Measurements from ENCODE around the gene ATAT1. TPM values are rescaled to one million over a fixed set of nuclear protein-coding genes. Genes with fewer than 3 reads are reported as not detected.
A peak's percentile ranks its signal among the peaks of the same experiment; 100 is the strongest.
"Not testable (repeated sequence)": the region's sequence is repeated elsewhere in the genome, so short reads cannot be mapped to it uniquely, and the experiment has no call there.

ATAT1 gene
- total RNA-seq, 1 experiment from 2014 or later, result 19.3 TPM

DNA sequence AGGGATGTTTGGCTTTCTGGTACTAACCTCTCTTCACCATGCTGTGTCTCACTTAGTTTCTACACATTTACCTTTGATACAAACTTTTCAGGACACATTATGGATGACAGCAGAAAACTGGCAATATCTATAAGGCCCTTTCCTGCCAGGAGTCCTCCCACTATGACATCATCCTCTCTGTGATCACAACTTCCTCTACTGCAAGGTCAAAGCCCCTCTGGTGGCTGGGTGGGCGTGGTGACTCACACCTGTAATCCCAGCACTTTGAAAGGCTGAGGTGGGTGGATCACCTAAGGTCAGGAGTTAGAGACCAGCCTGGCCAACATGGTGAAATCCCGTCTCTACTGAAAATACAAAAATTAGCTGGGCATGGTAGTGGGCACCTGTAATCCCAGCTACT is 39.6 kb downstream of the ATAT1 start:
- H3K27ac Mint-ChIP-seq; DNase-seq (ENCODE audit: low spot score); H3K9me3 Mint-ChIP-seq; H3K4me1 Mint-ChIP-seq; H3K27me3 Mint-ChIP-seq (ENCODE audit: low read depth); H3K4me3 Mint-ChIP-seq; ATAC-seq; POLR2A ChIA-PET: not testable (repeated sequence)
- CTCF ChIA-PET, result interaction anchor here (1.2 to 2.1 kb wide), 2 partner anchors 13 to 65 kb away, joined by 3 to 8 read pairs; no protein-coding TSS in a partner anchor
- H3K36me3 Mint-ChIP-seq, result peaks cover 60% of the 10 kb centered on the region
- TF ChIP-seq GABPB1 (CRISPR knock-in tag; IDR thresholded peaks at IDR 0.05), result peak; percentile 70; the same call in 1 of the 2 replicates

DNA sequence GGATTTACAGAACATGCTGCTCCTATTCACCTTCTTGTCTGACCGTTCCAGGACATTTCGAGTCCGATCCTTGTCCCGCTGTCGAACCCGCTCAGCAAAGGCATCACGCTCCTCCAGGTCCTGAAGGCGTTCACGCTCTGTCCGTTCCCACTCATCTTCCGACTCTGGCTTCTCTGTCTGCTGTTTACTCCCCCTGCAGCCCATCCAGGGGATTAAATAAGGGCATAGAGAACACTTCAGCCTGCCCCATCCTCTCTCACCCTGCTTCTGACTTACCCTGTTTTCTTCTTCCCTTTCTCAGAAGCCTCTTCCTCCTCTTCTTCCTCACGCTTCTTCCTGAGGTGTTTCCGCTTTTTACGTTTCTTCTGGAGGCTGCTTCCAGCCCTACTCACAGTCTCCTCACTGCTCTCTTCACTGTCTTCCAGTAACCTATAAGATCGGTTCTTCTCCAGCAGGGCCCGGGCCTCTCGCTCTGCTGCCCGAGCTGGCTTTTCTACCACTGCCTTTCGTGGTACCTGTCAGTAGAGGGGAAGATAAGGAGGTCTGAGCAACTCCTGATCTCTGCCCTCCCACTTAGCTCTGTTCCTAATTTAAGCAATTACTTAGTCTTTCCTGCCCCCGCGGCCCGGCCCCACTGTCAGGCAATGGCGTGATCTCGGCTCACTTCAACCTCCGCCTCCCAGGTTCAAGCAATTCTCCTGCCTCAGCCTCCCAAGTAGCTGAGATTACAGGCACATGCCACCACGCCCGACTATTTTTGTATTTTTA is 44.3 kb downstream of the ATAT1 start:
- H3K4me3 Mint-ChIP-seq, result peak overlapping the region; percentile 93
- POLR2A ChIA-PET, result no interaction called here
- CTCF ChIA-PET, result interaction anchor here (1.7 kb wide), 1 partner anchor 71 kb away, joined by 3 read pairs; no protein-coding TSS in a partner anchor
- ATAC-seq, result peak; percentile 51
- H3K27me3 Mint-ChIP-seq (ENCODE audit: low read depth), result no peaks in the 10 kb centered on the region
- TF ChIP-seq, protein P1, sequence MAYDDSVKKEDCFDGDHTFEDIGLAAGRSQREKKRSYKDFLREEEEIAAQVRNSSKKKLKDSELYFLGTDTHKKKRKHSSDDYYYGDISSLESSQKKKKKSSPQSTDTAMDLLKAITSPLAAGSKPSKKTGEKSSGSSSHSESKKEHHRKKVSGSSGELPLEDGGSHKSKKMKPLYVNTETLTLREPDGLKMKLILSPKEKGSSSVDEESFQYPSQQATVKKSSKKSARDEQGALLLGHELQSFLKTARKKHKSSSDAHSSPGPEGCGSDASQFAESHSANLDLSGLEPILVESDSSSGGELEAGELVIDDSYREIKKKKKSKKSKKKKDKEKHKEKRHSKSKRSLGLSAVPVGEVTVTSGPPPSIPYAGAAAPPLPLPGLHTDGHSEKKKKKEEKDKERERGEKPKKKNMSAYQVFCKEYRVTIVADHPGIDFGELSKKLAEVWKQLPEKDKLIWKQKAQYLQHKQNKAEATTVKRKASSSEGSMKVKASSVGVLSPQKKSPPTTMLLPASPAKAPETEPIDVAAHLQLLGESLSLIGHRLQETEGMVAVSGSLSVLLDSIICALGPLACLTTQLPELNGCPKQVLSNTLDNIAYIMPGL (CRISPR knock-in tag; IDR thresholded peaks at IDR 0.05), result no peak
- TF ChIP-seq SP1 (CRISPR knock-in tag; conservative IDR thresholded peaks at IDR 0.05) (no peak), PRRX2 (CRISPR knock-in tag; IDR thresholded peaks at IDR 0.05) (no peak), NR2C2 (CRISPR knock-in tag; IDR thresholded peaks at IDR 0.05) (no peak), GRHL2 (CRISPR knock-in tag; IDR thresholded peaks at IDR 0.05; ENCODE audit: insufficient replicate concordance, severe bottlenecking) (no peak), MYBL2 (CRISPR knock-in tag; IDR thresholded peaks at IDR 0.05) (no peak), RORB (CRISPR knock-in tag; IDR thresholded peaks at IDR 0.05) (no peak), ZNF396 (CRISPR knock-in tag; IDR thresholded peaks at IDR 0.05; ENCODE audit: borderline replicate concordance) (no peak), ZNF121 (CRISPR knock-in tag; IDR thresholded peaks at IDR 0.05) (no peak), NFYB (CRISPR knock-in tag; conservative IDR thresholded peaks at IDR 0.05; ENCODE audit: low read depth) (no peak), SMAD3 (CRISPR knock-in tag; IDR thresholded peaks at IDR 0.05; ENCODE audit: borderline replicate concordance) (no peak), TEAD1 (CRISPR knock-in tag; IDR thresholded peaks at IDR 0.05) (no peak), FOXP1 (CRISPR knock-in tag; IDR thresholded peaks at IDR 0.05; ENCODE audit: borderline replicate concordance) (no peak)
- TF ChIP-seq, protein P2, sequence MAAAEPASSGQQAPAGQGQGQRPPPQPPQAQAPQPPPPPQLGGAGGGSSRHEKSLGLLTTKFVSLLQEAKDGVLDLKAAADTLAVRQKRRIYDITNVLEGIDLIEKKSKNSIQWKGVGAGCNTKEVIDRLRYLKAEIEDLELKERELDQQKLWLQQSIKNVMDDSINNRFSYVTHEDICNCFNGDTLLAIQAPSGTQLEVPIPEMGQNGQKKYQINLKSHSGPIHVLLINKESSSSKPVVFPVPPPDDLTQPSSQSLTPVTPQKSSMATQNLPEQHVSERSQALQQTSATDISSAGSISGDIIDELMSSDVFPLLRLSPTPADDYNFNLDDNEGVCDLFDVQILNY (CRISPR knock-in tag; IDR thresholded peaks at IDR 0.05), result no peak
- TF ChIP-seq, protein P3, sequence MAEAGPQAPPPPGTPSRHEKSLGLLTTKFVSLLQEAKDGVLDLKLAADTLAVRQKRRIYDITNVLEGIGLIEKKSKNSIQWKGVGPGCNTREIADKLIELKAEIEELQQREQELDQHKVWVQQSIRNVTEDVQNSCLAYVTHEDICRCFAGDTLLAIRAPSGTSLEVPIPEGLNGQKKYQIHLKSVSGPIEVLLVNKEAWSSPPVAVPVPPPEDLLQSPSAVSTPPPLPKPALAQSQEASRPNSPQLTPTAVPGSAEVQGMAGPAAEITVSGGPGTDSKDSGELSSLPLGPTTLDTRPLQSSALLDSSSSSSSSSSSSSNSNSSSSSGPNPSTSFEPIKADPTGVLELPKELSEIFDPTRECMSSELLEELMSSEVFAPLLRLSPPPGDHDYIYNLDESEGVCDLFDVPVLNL (CRISPR knock-in tag; IDR thresholded peaks at IDR 0.05; ENCODE audit: borderline replicate concordance, low read depth), result no peak
- TF ChIP-seq, protein P4, sequence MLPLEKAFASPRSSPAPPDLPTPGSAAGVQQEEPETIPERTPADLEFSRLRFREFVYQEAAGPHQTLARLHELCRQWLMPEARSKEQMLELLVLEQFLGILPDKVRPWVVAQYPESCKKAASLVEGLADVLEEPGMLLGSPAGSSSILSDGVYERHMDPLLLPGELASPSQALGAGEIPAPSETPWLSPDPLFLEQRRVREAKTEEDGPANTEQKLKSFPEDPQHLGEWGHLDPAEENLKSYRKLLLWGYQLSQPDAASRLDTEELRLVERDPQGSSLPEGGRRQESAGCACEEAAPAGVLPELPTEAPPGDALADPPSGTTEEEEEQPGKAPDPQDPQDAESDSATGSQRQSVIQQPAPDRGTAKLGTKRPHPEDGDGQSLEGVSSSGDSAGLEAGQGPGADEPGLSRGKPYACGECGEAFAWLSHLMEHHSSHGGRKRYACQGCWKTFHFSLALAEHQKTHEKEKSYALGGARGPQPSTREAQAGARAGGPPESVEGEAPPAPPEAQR (CRISPR knock-in tag; IDR thresholded peaks at IDR 0.05), result no peak
- TF ChIP-seq, protein P5, sequence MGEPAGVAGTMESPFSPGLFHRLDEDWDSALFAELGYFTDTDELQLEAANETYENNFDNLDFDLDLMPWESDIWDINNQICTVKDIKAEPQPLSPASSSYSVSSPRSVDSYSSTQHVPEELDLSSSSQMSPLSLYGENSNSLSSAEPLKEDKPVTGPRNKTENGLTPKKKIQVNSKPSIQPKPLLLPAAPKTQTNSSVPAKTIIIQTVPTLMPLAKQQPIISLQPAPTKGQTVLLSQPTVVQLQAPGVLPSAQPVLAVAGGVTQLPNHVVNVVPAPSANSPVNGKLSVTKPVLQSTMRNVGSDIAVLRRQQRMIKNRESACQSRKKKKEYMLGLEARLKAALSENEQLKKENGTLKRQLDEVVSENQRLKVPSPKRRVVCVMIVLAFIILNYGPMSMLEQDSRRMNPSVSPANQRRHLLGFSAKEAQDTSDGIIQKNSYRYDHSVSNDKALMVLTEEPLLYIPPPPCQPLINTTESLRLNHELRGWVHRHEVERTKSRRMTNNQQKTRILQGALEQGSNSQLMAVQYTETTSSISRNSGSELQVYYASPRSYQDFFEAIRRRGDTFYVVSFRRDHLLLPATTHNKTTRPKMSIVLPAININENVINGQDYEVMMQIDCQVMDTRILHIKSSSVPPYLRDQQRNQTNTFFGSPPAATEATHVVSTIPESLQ (CRISPR knock-in tag; IDR thresholded peaks at IDR 0.05), result no peak
- peaks cover 8% of the 10 kb centered on the region for H3K4me1 Mint-ChIP-seq
- H3K9me3 Mint-ChIP-seq, result no peaks in the 10 kb centered on the region
- no peak for DNase-seq (ENCODE audit: low spot score)
- peaks cover 28% of the 10 kb centered on the region for H3K36me3 Mint-ChIP-seq
- H3K27ac Mint-ChIP-seq, result peak overlapping the region; percentile 41; the same call in 1 of the 2 replicates

Measured in WTC11 (cell line).